H1 (cell line): ENCODE data around the gene CYB5B. TPM values are rescaled to one million over a fixed set of nuclear protein-coding genes. Genes with fewer than 3 reads are reported as not detected.

ENCODE experiments used
- RAD21 ChIP-seq, 2 experiments: IDR thresholded peaks in 1 of 2; conservative IDR thresholded peaks in 1 of 2; 2 replicates each; pipeline ENCODE4 v1.6.1; 2011; ENCODE audit warnings: low read depth in 2 of 2, low read length in 2 of 2, improper control_type of control experiment in 1 of 2, inconsistent platforms in 1 of 2, mild to moderate bottlenecking in 1 of 2, moderate library complexity in 1 of 2
- TEAD4 ChIP-seq: IDR thresholded peaks from 2 replicates; pipeline ENCODE4 v1.6.1; 2012; ENCODE audit warnings: low read depth, low read length, inconsistent platforms, mixed read lengths
- polyA plus RNA-seq, 7 experiments: library from polyadenylated mRNA; depleted of rRNA in 3 of 7; stranded (reverse) in 5 of 7; unstranded in 2 of 7; fragments of >200 nt in 5 of 7; fragments of 200-250 nt in 2 of 7; gene quantifications; 1 replicate in 5 of 7; 2 replicates in 1 of 7; 4 replicates in 1 of 7; pipeline versions ENCODE4 v1.2.1 to v1.2.3, GENCODE V29; 2011 to 2013; ENCODE audit warnings: missing spikeins in 2 of 7, mixed read lengths in 2 of 7
- total RNA-seq: library from RNA; stranded (reverse); fragmentation: NEBNext Ultra II Directional; extraction: Animal tissue kit (Norgen Biotek cat#: 25700); gene quantifications from 2 replicates; pipeline ENCODE4 v1.2.1, GENCODE V29; 2021
- TF ChIP-seq, protein P1 (sequence below): fragments of 300-600 bp; sonication (generic); IDR thresholded peaks from 2 replicates; pipeline ENCODE4 v1.7.1; 2012; ENCODE audit warnings: low read length, moderate library complexity, mild to moderate bottlenecking, inconsistent platforms; ENCODE audit not compliant: insufficient replicate concordance
- TF ChIP-seq, protein P2 (sequence below), 3 experiments: IDR thresholded peaks; 1 replicate in 2 of 3; 2 replicates in 1 of 3; pipeline versions ENCODE4 v1.5.1 to v1.6.1; 2011; ENCODE audit warnings: low read length in 3 of 3, mild to moderate bottlenecking in 3 of 3, inconsistent platforms in 2 of 3, low read depth in 1 of 3, moderate library complexity in 1 of 3; ENCODE audit not compliant: insufficient read depth in 1 of 3; ENCODE audit errors: control extremely low read depth in 1 of 3

The CYB5B gene
- total and polyA plus RNA-seq, 2 of the 8 experiments (the other 6 are each of a cell fraction or from before 2014, with no cell fraction given) = 108 to 127 TPM

GRCh38 chr16:69511651-69512050 is 87.2 kb downstream of the CYB5B start (continued):
- TF ChIP-seq RAD21 (IDR thresholded peaks at IDR 0.05 in 1 of 2, conservative IDR thresholded peaks at IDR 0.05 in 1 of 2; ENCODE audit: low read depth in 2 of 2, low read length in 2 of 2) (no peak), TEAD4 (no peak)
- TF ChIP-seq, protein P1, sequence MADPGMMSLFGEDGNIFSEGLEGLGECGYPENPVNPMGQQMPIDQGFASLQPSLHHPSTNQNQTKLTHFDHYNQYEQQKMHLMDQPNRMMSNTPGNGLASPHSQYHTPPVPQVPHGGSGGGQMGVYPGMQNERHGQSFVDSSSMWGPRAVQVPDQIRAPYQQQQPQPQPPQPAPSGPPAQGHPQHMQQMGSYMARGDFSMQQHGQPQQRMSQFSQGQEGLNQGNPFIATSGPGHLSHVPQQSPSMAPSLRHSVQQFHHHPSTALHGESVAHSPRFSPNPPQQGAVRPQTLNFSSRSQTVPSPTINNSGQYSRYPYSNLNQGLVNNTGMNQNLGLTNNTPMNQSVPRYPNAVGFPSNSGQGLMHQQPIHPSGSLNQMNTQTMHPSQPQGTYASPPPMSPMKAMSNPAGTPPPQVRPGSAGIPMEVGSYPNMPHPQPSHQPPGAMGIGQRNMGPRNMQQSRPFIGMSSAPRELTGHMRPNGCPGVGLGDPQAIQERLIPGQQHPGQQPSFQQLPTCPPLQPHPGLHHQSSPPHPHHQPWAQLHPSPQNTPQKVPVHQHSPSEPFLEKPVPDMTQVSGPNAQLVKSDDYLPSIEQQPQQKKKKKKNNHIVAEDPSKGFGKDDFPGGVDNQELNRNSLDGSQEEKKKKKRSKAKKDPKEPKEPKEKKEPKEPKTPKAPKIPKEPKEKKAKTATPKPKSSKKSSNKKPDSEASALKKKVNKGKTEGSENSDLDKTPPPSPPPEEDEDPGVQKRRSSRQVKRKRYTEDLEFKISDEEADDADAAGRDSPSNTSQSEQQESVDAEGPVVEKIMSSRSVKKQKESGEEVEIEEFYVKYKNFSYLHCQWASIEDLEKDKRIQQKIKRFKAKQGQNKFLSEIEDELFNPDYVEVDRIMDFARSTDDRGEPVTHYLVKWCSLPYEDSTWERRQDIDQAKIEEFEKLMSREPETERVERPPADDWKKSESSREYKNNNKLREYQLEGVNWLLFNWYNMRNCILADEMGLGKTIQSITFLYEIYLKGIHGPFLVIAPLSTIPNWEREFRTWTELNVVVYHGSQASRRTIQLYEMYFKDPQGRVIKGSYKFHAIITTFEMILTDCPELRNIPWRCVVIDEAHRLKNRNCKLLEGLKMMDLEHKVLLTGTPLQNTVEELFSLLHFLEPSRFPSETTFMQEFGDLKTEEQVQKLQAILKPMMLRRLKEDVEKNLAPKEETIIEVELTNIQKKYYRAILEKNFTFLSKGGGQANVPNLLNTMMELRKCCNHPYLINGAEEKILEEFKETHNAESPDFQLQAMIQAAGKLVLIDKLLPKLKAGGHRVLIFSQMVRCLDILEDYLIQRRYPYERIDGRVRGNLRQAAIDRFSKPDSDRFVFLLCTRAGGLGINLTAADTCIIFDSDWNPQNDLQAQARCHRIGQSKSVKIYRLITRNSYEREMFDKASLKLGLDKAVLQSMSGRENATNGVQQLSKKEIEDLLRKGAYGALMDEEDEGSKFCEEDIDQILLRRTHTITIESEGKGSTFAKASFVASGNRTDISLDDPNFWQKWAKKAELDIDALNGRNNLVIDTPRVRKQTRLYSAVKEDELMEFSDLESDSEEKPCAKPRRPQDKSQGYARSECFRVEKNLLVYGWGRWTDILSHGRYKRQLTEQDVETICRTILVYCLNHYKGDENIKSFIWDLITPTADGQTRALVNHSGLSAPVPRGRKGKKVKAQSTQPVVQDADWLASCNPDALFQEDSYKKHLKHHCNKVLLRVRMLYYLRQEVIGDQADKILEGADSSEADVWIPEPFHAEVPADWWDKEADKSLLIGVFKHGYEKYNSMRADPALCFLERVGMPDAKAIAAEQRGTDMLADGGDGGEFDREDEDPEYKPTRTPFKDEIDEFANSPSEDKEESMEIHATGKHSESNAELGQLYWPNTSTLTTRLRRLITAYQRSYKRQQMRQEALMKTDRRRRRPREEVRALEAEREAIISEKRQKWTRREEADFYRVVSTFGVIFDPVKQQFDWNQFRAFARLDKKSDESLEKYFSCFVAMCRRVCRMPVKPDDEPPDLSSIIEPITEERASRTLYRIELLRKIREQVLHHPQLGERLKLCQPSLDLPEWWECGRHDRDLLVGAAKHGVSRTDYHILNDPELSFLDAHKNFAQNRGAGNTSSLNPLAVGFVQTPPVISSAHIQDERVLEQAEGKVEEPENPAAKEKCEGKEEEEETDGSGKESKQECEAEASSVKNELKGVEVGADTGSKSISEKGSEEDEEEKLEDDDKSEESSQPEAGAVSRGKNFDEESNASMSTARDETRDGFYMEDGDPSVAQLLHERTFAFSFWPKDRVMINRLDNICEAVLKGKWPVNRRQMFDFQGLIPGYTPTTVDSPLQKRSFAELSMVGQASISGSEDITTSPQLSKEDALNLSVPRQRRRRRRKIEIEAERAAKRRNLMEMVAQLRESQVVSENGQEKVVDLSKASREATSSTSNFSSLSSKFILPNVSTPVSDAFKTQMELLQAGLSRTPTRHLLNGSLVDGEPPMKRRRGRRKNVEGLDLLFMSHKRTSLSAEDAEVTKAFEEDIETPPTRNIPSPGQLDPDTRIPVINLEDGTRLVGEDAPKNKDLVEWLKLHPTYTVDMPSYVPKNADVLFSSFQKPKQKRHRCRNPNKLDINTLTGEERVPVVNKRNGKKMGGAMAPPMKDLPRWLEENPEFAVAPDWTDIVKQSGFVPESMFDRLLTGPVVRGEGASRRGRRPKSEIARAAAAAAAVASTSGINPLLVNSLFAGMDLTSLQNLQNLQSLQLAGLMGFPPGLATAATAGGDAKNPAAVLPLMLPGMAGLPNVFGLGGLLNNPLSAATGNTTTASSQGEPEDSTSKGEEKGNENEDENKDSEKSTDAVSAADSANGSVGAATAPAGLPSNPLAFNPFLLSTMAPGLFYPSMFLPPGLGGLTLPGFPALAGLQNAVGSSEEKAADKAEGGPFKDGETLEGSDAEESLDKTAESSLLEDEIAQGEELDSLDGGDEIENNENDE = no peak
- TF ChIP-seq, protein P2, sequence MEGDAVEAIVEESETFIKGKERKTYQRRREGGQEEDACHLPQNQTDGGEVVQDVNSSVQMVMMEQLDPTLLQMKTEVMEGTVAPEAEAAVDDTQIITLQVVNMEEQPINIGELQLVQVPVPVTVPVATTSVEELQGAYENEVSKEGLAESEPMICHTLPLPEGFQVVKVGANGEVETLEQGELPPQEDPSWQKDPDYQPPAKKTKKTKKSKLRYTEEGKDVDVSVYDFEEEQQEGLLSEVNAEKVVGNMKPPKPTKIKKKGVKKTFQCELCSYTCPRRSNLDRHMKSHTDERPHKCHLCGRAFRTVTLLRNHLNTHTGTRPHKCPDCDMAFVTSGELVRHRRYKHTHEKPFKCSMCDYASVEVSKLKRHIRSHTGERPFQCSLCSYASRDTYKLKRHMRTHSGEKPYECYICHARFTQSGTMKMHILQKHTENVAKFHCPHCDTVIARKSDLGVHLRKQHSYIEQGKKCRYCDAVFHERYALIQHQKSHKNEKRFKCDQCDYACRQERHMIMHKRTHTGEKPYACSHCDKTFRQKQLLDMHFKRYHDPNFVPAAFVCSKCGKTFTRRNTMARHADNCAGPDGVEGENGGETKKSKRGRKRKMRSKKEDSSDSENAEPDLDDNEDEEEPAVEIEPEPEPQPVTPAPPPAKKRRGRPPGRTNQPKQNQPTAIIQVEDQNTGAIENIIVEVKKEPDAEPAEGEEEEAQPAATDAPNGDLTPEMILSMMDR (IDR thresholded peaks at IDR 0.05; ENCODE audit: control extremely low read depth in 1 of 3, insufficient read depth in 1 of 3, low read depth in 1 of 3, low read length in 3 of 3) = no peak
